ENCODE measurements around the gene ZDHHC9.

DNA sequence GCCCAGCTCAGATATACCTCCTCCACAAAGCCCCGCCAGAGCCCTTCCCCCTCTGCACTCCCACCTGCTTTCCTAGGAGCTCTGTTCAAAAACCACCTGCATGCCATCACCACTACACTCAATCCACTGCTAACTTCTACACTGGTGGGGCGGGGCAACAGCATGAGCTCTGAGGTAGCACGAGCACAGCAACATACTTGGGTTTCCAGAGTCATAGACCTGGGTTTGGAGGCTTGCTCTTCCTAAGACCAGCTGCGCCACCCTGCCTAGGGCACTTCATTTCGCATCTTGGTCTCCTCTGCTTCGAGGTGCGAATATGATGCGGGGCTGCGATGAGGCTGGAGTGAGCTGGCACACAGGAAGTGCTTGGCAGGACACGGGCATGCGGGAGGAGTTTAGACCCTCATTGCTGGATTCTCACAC, 60.4 kb downstream of the ZDHHC9 start:
- TF ChIP-seq, protein P1, sequence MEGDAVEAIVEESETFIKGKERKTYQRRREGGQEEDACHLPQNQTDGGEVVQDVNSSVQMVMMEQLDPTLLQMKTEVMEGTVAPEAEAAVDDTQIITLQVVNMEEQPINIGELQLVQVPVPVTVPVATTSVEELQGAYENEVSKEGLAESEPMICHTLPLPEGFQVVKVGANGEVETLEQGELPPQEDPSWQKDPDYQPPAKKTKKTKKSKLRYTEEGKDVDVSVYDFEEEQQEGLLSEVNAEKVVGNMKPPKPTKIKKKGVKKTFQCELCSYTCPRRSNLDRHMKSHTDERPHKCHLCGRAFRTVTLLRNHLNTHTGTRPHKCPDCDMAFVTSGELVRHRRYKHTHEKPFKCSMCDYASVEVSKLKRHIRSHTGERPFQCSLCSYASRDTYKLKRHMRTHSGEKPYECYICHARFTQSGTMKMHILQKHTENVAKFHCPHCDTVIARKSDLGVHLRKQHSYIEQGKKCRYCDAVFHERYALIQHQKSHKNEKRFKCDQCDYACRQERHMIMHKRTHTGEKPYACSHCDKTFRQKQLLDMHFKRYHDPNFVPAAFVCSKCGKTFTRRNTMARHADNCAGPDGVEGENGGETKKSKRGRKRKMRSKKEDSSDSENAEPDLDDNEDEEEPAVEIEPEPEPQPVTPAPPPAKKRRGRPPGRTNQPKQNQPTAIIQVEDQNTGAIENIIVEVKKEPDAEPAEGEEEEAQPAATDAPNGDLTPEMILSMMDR (IDR thresholded peaks at IDR 0.05): no peak
- TF ChIP-seq ZFX (IDR thresholded peaks at IDR 0.05; ENCODE audit: borderline replicate concordance): no peak

Data from 22Rv1 (cell line).